ENCODE data around the gene GAA.
"Not testable (repeated sequence)": the region's sequence is repeated elsewhere in the genome, so short reads cannot be mapped to it uniquely, and the experiment has no call there.

- not testable (repeated sequence) for TF ChIP-seq ZNF384 (IDR thresholded peaks at IDR 0.05); TARDBP (IDR thresholded peaks at IDR 0.05); SP1 (IDR thresholded peaks at IDR 0.05); CTBP1 (IDR thresholded peaks at IDR 0.05; ENCODE audit: borderline replicate concordance); LEF1 (IDR thresholded peaks at IDR 0.05; ENCODE audit: borderline replicate concordance); HDGF (IDR thresholded peaks at IDR 0.05; ENCODE audit: borderline replicate concordance); ELF4 (IDR thresholded peaks at IDR 0.05); FOXK2 (IDR thresholded peaks at IDR 0.05); BHLHE40 (IDR thresholded peaks at IDR 0.05; ENCODE audit: borderline replicate concordance); SUZ12 (IDR thresholded peaks at IDR 0.05); FOXM1 (IDR thresholded peaks at IDR 0.05; ENCODE audit: borderline replicate concordance)
- TF ChIP-seq, protein P1, sequence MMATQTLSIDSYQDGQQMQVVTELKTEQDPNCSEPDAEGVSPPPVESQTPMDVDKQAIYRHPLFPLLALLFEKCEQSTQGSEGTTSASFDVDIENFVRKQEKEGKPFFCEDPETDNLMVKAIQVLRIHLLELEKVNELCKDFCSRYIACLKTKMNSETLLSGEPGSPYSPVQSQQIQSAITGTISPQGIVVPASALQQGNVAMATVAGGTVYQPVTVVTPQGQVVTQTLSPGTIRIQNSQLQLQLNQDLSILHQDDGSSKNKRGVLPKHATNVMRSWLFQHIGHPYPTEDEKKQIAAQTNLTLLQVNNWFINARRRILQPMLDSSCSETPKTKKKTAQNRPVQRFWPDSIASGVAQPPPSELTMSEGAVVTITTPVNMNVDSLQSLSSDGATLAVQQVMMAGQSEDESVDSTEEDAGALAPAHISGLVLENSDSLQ (IDR thresholded peaks at IDR 0.05): not testable (repeated sequence)
Observed at GRCh38 chr17:80155600-80155999, 54.2 kb downstream of the GAA start.

Data from HEK293T (cell line).